ENCODE measurements around the gene EPAS1. TPM values are rescaled to one million over a fixed set of nuclear protein-coding genes. Genes with fewer than 3 reads are reported as not detected.

The EPAS1 gene
- total RNA-seq, 1 donor, result 45.6 TPM

DNA sequence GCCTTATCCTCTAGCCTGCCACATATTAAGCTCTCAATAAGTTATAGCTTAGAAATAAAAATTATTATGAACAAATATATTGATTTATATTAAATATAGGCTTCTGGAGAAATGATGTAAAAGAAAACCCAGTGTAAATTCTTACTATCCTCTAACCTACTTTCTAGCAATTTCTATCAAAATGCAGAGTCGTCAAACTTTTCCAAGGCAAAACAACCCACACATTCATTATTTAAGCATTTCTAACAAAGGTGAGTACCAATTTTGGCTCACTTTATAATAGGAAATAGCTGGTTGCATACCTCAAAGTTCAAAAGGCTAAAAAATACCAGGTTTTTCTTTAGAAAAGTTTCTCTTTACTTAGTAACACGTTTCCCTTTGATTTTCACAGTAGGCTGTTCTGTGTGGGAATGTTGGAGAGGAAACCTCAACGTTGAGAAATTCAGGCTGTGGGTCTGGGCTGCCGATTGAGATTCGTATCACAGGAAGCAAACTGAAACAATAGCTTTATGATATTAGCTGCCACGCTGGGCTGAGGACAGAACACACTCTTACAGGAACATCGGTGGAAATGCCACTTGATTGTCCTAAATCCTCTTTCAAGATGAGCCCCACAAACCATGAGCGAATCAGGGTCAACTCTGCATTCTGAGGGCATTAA is 53.0 kb downstream of the EPAS1 start:
- H3K4me3 ChIP-seq (ENCODE audit: low read depth, low read length), result no peak overlapping the region
- TF ChIP-seq, protein P1, sequence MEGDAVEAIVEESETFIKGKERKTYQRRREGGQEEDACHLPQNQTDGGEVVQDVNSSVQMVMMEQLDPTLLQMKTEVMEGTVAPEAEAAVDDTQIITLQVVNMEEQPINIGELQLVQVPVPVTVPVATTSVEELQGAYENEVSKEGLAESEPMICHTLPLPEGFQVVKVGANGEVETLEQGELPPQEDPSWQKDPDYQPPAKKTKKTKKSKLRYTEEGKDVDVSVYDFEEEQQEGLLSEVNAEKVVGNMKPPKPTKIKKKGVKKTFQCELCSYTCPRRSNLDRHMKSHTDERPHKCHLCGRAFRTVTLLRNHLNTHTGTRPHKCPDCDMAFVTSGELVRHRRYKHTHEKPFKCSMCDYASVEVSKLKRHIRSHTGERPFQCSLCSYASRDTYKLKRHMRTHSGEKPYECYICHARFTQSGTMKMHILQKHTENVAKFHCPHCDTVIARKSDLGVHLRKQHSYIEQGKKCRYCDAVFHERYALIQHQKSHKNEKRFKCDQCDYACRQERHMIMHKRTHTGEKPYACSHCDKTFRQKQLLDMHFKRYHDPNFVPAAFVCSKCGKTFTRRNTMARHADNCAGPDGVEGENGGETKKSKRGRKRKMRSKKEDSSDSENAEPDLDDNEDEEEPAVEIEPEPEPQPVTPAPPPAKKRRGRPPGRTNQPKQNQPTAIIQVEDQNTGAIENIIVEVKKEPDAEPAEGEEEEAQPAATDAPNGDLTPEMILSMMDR (IDR thresholded peaks at IDR 0.05; ENCODE audit: insufficient read depth, low read length), result no peak
- DNase-seq (ENCODE audit: low read depth), result no peak

DNA sequence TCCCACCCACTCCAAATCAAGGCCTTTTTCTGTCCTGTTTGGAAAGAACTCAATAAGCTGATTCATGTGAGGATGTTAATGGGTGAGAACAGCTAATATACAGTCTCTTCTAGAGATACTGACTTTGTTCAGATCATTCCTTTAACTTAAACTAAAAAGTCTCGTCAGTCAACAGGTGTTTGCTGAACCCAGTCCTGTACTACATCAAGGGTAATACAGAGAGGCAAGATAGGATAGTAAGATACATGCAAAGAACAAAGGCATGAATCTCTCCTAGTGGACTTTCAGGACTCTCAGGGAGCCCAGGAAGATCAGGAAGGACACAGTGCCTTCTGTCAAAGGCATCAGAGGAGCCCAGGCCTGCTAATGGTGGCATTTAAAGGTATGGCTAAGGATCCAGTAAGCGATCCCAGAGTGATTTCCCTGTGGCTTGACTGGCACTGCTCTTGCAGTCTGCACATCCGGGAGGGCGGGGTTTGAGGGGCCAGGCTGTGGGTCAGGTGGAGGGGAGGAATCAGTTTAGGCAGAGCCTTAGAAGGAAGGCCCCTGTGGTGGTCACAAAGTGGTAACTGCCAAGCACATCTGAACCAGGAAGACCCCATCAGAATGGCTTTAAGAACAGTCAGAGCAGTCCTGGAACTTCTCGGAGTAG is 54.0 kb downstream of the EPAS1 start:
- H3K4me3 ChIP-seq (ENCODE audit: low read depth, low read length), result no peak overlapping the region
- DNase-seq (ENCODE audit: low read depth), result no peak
- TF ChIP-seq, protein P1 (IDR thresholded peaks at IDR 0.05; ENCODE audit: insufficient read depth, low read length), result no peak

DNA sequence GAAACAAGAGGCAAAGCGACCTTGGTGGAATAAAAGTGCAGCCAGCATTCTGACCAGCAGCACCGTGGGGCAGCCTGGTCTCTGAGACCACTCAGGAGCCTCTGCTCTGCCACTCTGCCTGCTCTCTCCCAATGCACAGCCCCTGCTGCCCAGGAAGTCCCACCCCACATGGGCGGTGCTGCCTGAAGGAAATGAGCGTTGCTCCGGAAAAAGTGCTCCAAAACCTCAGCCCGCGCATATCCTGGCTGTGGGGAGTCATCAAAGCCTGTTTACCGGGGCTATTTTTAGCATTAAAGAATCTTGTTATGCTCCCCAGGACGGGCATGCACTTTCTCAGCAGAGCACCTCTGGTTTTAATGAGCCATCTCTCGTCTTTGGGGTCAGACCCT is 54.5 kb downstream of the EPAS1 start:
- TF ChIP-seq, protein P1 (IDR thresholded peaks at IDR 0.05; ENCODE audit: insufficient read depth, low read length), result no peak
- no peak for DNase-seq (ENCODE audit: low read depth)
- H3K4me3 ChIP-seq (ENCODE audit: low read depth, low read length), result no peak overlapping the region

DNA sequence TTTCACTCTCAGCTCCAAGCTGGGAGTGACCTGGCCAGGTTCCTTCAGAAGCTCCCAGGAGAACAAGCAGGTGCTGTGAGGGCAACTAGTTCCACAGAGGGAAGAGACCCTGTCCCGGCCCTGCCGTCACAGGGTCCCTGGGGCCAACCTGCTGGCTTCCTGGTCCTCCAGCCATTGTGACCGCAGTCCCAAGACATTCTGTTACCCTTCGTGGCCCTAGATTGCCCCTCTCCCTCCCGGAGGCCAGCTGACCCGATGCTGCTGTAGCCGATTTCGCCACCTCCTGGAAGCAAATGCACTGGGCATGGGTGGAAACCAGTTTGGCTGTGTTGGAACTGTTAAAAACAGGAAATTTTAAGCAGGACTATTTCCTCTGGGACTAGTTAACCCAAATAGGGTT is 55.4 kb downstream of the EPAS1 start:
- no peak overlapping the region for H3K4me3 ChIP-seq (ENCODE audit: low read depth, low read length)
- TF ChIP-seq, protein P1 (IDR thresholded peaks at IDR 0.05; ENCODE audit: insufficient read depth, low read length), result no peak
- no peak for DNase-seq (ENCODE audit: low read depth)

DNA sequence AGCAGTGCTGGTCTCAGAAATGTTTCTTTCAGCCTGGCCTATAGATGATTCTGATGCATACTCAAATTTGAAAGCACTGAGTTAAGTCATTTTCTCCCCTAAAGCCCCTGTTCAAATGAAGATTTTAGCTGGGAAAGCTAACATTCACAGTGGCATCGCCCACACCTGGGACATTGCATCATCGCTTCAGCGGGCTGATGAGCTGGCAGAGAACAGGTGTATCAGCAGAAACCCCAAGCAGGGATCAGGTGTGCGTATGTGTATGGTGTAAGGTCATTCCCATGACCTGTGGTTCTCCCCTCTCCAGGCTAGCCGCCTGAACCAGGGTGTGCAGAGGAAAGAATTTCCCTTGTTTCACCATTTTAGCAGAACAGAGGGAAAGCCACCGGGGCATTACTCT is 56.3 kb downstream of the EPAS1 start:
- TF ChIP-seq, protein P1 (IDR thresholded peaks at IDR 0.05; ENCODE audit: insufficient read depth, low read length), result no peak
- DNase-seq (ENCODE audit: low read depth), result no peak
- H3K4me3 ChIP-seq (ENCODE audit: low read depth, low read length), result no peak overlapping the region

DNA sequence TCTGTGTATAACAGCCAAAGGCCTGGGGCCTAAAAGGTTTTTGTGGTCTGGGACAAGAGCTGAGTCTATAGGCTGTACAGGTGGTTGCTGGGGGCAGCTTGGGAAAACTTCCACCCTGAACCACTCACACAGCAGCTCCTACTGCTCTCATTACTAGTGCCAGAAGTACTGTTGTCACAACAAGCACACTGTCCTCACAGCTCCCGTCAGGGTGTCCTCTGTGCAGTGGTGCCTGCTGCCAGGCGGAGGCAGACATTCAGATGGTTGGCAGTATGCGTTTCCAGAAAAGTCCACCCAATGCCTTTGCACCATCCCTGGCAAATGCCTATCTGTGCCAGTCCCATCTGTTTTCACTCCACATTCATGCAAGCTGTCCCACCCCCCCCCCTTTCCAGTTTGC is 58.5 kb downstream of the EPAS1 start:
- TF ChIP-seq, protein P1 (IDR thresholded peaks at IDR 0.05; ENCODE audit: insufficient read depth, low read length), result no peak
- H3K4me3 ChIP-seq (ENCODE audit: low read depth, low read length), result no peak overlapping the region
- DNase-seq (ENCODE audit: low read depth), result no peak

Data from fibroblast of the aortic adventitia (primary cell).